ENCODE measurements around the gene RBM47. TPM values are rescaled to one million over a fixed set of nuclear protein-coding genes. Genes with fewer than 3 reads are reported as not detected.

Gene RBM47
- polyA plus RNA-seq, 3 donors, result 80.2 to 85.1 (median 83.1) TPM

DNA sequence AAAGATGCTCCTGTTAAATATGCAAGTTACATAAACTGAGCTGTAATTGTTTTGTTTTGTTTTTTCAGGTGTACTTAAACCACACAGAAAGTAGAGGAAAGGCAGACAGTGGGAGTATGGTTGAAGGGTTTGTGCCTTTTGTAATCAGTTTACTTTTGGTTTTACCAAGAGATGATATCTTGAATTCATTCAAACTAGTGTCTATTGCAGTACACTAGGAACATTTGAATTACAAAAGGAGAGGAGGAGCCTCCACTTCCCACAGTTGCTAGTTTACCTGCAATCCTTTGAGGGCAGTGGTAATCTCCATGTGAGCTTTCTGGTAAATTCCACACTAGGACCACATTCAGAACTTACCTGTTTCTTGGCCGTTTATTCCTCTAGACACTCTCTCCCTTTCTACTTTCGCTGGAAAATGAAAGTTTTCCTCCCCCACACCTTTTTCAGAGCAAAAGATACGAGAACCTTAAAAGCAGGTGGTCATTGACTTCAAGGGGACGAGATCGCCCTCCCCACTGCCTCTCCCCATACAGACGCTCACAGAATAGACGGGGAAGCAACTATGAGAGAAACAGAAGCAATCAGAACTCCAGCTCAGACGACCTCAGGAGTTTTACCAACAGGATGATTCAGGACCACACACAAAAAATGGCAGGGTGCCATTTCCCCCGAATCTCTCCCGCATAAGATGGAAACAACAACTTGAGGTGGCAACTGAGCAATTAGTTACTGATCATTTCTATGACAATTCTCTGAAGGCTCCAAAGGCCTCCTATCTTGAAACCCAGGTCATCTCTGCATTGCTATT is 3.3 kb downstream of the RBM47 start:
- DNase-seq (ENCODE audit: low read depth in 3 of 3, low spot score in 2 of 3), result no peak

GRCh38 chr4:40623707-40624106 is 6.0 kb downstream of the RBM47 start:
- DNase-seq (ENCODE audit: low read depth in 3 of 3, low spot score in 2 of 3), result no peak

GRCh38 chr4:40622913-40623312 is 6.8 kb downstream of the RBM47 start:
- no peak for DNase-seq (ENCODE audit: low read depth in 3 of 3, low spot score in 2 of 3)

GRCh38 chr4:40621592-40622512 is 7.8 kb downstream of the RBM47 start:
- no peak for DNase-seq (ENCODE audit: low read depth in 3 of 3, low spot score in 2 of 3)

GRCh38 chr4:40621229-40621591 is 8.5 kb downstream of the RBM47 start:
- no peak for DNase-seq (ENCODE audit: low read depth in 3 of 3, low spot score in 2 of 3)

DNA sequence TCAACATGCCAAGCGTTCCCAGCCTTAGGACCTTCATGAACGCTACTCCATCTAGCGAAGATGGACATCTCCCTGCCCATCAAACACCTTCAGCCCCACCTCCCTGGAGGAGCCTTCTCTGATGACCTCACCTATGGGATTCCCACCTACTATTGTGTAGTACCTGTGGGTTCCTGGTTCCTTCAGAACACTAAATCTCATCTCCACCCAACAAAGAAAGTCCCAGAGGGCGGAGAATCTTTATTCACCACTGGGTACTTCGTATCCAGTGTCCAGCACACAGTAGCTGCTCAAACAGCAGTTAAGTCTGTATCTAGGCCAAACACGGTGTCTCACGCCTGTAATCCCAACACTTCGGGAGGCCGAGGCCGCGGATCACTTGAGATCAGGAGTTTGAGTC is 10.1 kb downstream of the RBM47 start:
- no peak for DNase-seq (ENCODE audit: low read depth in 3 of 3, low spot score in 2 of 3)

DNA sequence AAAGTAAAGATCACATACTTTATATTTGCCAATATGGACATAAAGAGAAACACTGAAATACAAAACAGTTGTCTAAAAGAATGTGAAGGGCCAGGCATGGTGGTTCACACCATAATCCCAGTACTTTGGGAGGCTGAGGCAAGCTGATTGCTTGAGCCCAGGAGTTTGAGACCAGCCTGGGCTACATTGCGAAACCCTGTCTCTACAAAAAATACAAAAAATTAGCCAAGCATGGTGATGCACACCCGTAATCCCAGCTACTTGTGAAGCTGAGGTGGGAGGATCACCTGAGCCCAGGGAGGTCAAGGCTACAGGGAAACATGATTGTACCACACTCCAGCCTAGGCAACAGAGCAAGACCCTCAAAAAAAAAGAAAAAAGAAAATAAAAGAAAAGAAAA is 11.8 kb downstream of the RBM47 start:
- no peak for DNase-seq (ENCODE audit: low read depth in 3 of 3, low spot score in 2 of 3)

DNA sequence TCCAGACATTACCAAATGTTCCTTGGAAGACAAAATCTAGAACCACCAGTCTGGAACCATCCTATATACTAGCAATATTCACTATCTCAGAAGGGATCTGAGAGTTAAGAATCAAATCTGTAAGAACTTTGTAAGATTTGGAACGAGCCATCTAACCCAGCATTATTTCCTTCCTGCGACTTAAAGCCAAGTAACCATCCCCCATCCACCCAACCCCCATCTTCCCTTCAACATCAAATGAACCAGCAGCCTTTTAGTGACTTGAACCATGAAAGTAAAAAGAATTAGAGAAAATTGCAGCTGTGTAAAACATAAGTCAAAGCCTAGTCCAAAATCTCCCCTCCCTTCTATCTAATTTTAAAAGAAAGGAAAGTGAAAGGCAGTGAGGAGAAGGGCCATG is 15.6 kb downstream of the RBM47 start:
- DNase-seq (ENCODE audit: low read depth in 3 of 3, low spot score in 2 of 3), result no peak

DNA sequence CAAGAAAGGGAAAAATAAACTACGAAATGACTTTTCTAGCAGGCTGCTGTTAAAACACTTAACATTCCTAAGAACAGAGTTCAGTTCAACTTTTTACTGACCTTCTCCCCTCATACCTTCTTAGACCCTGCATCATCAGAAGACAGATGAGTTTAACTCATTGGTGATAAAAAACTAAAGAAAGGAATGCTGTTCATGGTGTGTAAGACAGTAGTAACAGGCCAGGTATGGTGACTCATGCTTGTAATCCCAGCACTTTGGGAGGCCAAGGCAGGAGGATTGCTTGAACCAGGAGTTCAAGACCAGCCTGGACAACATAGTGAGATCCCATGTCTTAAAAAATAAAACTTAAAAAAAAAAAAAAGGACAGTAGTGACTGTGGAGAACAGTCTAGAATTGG is 16.2 kb downstream of the RBM47 start:
- no peak for DNase-seq (ENCODE audit: low read depth in 3 of 3, low spot score in 2 of 3)

DNA sequence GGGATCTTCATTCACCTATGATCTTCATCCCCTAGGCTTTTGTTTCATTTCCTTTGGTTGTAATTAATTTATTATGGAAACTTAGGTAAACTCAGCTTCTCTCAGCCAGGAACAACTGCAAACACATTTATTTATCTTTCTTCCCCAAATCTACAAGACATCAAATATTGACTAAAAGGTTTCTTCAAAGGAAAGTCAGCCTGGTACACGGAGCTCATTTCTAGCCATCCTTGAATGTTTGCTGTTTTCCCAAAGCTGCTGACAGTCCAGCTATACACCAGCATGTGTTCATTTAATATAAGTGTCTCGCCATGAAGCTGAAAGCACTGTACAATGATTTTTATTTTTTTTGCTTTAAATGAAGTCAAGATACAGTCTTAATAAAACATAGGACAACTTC is 16.8 kb downstream of the RBM47 start:
- DNase-seq (ENCODE audit: low read depth in 3 of 3, low spot score in 2 of 3), result no peak

GRCh38 chr4:40612283-40612682 is 17.4 kb downstream of the RBM47 start:
- DNase-seq (ENCODE audit: low read depth in 3 of 3, low spot score in 2 of 3), result no peak

GRCh38 chr4:40608628-40609027 is 21.0 kb downstream of the RBM47 start:
- no peak for DNase-seq (ENCODE audit: low read depth in 3 of 3, low spot score in 2 of 3)

GRCh38 chr4:40607221-40607620 is 22.4 kb downstream of the RBM47 start:
- no peak for DNase-seq (ENCODE audit: low read depth in 3 of 3, low spot score in 2 of 3)

DNA sequence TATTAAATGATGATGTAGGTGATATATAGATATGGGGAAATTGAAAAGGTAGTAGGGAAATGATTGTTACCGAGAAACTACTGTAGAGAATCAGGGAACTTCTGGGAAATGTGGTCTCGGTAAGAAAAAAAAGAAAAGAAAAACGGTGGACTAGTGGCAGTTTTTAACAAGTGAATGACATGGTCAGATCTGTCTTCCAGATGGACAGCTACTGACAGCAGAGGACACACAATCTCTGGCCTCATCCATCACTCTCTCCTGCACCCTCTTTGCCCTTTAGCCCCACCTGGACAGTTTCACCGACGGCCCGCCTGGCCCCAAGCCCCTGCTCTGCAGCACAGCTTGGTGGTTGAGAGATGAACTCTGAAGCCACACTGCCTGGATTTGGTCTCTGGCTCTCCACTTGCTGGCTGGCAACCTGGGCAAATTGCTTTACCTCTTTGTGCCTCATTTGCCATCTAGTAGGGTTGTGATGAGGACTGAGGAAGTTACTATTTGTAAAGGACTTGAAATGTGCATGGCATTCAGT is 23.4 kb downstream of the RBM47 start:
- DNase-seq (ENCODE audit: low read depth in 3 of 3, low spot score in 2 of 3), result no peak

GRCh38 chr4:40603281-40603680 is 26.4 kb downstream of the RBM47 start:
- no peak for DNase-seq (ENCODE audit: low read depth in 3 of 3, low spot score in 2 of 3)

DNA sequence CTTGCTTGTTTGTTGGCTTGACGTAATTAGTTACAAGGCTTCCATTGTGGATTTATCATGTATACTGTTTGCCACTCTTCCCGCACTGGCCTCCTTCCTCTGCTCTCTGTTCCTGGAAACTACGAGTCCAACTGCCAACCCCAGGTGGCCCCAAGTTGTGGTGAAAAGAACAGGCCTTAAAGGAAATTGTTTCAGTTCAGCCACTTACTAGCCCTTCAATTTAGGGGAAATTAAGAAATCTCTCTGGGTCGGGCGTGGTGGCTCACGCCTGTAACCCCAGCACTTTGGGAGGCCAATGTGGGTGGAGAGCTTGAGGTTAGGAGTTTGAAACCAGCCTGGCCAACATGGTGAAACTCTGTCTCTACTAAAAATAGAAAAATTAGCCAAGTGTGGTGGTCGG is 28.0 kb downstream of the RBM47 start:
- DNase-seq (ENCODE audit: low read depth in 3 of 3, low spot score in 2 of 3), result no peak

DNA sequence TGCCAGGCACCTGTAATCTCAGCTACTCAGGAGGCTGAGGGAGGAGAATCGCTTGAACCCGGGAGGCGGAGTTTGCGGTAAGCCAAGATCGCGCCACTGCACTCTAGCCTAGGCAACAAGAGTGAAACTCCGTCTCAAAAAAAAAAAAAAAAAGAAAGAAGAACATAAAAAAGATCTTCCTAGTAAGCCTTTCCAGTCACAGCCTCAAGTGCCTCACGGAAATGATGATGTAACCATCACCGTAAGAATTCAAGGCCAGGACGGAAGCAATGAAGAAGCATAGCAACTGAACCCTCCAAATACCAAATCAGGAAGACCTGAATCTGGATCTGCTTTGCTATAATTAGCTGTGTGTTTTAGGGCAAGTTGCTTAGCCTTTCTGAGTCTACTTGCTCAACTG is 28.8 kb downstream of the RBM47 start:
- no peak for DNase-seq (ENCODE audit: low read depth in 3 of 3, low spot score in 2 of 3)

- DNase-seq (ENCODE audit: low read depth in 3 of 3, low spot score in 2 of 3), result no peak
These were observed 30.2 kb downstream of the RBM47 start for GRCh38 chr4:40599431-40599830.

GRCh38 chr4:40596522-40596921 is 33.1 kb downstream of the RBM47 start:
- no peak for DNase-seq (ENCODE audit: low read depth in 3 of 3, low spot score in 2 of 3)

- DNase-seq (ENCODE audit: low read depth in 3 of 3, low spot score in 2 of 3), result no peak
These were observed 33.7 kb downstream of the RBM47 start for GRCh38 chr4:40595981-40596380.

DNA sequence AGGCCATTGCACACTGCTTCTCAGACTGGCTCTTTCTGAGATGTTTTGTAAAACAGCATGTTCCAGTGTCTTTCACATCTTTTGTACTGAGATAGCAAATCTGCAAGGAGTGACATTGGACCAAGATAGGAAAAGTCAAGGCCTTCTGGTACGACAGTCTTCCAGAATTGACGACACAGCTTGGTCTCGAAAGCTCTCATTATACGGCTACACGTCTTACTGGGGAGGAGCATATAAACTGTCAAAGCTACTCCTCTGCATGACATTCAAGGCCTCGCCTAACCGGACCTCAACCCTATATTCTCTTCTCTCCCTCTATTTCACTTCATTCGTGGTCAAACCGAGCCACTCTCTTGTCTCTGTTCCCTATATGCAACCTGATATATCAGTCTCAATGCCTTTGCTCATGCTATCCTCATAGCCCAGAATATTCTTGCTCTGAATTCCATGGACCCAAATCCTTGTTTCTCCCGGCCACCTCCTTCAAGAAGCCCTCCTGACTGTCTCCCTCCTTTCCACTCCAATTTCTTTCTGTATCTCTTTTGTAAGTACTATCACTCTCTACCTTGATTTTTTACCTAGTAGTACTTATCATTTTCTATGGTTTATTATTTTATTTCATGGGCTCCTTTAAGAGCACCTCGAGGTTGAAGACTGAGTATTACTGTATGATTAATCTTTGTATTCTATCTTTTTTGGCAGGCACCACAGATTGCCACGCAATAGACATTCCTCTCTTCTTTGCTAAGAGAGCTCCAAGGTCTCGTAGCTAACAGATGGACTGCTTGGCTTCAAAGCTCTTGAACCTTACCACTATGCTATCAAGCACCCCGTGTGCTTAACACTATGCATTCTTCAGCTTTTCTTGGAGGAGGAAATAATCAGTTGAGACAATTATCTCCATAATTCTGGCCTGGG is 35.1 kb downstream of the RBM47 start:
- DNase-seq (ENCODE audit: low read depth in 3 of 3, low spot score in 2 of 3), result no peak

All from right renal cortex interstitium (tissue), 3 donors.